Measurements from ENCODE around the gene RAD9A.

- TF ChIP-seq POLR2A (IDR thresholded peaks at IDR 0.05) (no peak), CTCF (IDR thresholded peaks at IDR 0.05) (no peak)
Observed at GRCh38 chr11:67438158-67438902, 46.5 kb downstream of the RAD9A start.

All from prostate gland (tissue), 2 donors.